HL-60 (cell line): ENCODE measurements around the gene SCPEP1.
A peak's percentile ranks its signal among the peaks of the same experiment; 100 is the strongest.
"Not testable (repeated sequence)": the region's sequence is repeated elsewhere in the genome, so short reads cannot be mapped to it uniquely, and the experiment has no call there.

Experiments used
- DNase-seq, 2 experiments: peaks; one replicate each; pipeline ENCODE4 v3.0.0-alpha.2; 2010 to 2020; ENCODE audit warnings: low read depth in 1 of 2, low spot score in 1 of 2
- H3K27ac ChIP-seq: fragments of 250-450 bp; sonication (Bioruptor Pico); replicated peaks from 2 replicates; pipeline ENCODE4 v1.5.1; 2020; ENCODE audit warnings: mild to moderate bottlenecking, moderate library complexity
- H3K27me3 ChIP-seq: fragments of 250-450 bp; sonication (Bioruptor Pico); 2 replicates; pipeline ENCODE4 v1.5.1; 2021; ENCODE audit warnings: mild to moderate bottlenecking, moderate library complexity; ENCODE audit not compliant: insufficient read depth, poor library complexity, severe bottlenecking
- H3K4me3 ChIP-seq: replicated peaks from 2 replicates; pipeline ENCODE4 v1.5.1; 2011; ENCODE audit warnings: mild to moderate bottlenecking, control low read depth, low read length; ENCODE audit not compliant: insufficient read depth
- CTCF ChIP-seq: IDR thresholded peaks from one replicate; pipeline ENCODE4 v1.5.1; 2011; ENCODE audit warnings: low read length, control low read depth, inconsistent platforms; ENCODE audit not compliant: insufficient read depth
- GABPA ChIP-seq: IDR thresholded peaks from 2 replicates; pipeline ENCODE4 v1.6.1; 2012; ENCODE audit warnings: low read depth
- POLR2AphosphoS5 ChIP-seq: IDR thresholded peaks from 2 replicates; pipeline ENCODE4 v1.6.1; 2012; ENCODE audit warnings: low read depth
- SPI1 ChIP-seq: IDR thresholded peaks from 2 replicates; pipeline ENCODE4 v1.6.1; 2012; ENCODE audit warnings: low read depth, mild to moderate bottlenecking, borderline replicate concordance
- TF ChIP-seq, protein P1 (sequence below): IDR thresholded peaks from 2 replicates; pipeline ENCODE4 v1.6.1; 2012; ENCODE audit warnings: low read depth; ENCODE audit not compliant: insufficient replicate concordance

The SCPEP1 gene

GRCh38 chr17:56949595-56949994 lies 28.3 kb upstream of the SCPEP1 start:
- DNase-seq = no peak
- Histone ChIP-seq H3K27ac (no peak overlapping the region), H3K4me3 (no peak overlapping the region), H3K27me3 (no peaks in the 10 kb centered on the region)
- TF ChIP-seq GABPA (no peak), CTCF (no peak), POLR2AphosphoS5 (no peak), SPI1 (no peak)
- TF ChIP-seq, protein P1, sequence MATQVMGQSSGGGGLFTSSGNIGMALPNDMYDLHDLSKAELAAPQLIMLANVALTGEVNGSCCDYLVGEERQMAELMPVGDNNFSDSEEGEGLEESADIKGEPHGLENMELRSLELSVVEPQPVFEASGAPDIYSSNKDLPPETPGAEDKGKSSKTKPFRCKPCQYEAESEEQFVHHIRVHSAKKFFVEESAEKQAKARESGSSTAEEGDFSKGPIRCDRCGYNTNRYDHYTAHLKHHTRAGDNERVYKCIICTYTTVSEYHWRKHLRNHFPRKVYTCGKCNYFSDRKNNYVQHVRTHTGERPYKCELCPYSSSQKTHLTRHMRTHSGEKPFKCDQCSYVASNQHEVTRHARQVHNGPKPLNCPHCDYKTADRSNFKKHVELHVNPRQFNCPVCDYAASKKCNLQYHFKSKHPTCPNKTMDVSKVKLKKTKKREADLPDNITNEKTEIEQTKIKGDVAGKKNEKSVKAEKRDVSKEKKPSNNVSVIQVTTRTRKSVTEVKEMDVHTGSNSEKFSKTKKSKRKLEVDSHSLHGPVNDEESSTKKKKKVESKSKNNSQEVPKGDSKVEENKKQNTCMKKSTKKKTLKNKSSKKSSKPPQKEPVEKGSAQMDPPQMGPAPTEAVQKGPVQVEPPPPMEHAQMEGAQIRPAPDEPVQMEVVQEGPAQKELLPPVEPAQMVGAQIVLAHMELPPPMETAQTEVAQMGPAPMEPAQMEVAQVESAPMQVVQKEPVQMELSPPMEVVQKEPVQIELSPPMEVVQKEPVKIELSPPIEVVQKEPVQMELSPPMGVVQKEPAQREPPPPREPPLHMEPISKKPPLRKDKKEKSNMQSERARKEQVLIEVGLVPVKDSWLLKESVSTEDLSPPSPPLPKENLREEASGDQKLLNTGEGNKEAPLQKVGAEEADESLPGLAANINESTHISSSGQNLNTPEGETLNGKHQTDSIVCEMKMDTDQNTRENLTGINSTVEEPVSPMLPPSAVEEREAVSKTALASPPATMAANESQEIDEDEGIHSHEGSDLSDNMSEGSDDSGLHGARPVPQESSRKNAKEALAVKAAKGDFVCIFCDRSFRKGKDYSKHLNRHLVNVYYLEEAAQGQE = no peak

DNA sequence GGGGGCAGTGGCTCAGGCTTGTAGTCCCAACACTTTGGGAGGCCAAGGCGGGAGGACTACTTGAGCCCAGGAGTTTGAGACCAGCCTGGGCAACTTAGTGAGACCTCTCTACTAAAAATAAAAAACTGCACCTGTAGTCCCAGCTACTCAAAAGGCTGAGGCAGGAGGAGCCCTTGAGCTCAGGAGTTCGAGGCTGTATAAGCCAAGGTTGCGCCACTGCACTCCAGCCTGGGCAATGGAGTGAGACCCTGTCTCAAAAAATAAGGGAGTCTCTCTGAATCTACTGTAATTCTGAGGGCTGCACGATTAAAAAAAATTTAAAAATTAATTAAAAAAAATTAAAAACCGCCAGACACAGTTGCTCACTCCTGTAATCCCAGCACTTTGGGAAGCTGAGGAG lies 20.9 kb upstream of the SCPEP1 start:
- no peak overlapping the region for H3K4me3 ChIP-seq
- no peak for DNase-seq
- H3K27me3 ChIP-seq = no peaks in the 10 kb centered on the region
- TF ChIP-seq CTCF = no peak
- no peak for TF ChIP-seq GABPA
- TF ChIP-seq, protein P1 = no peak
- no peak for TF ChIP-seq POLR2AphosphoS5
- no peak for TF ChIP-seq SPI1
- no peak overlapping the region for H3K27ac ChIP-seq

DNA sequence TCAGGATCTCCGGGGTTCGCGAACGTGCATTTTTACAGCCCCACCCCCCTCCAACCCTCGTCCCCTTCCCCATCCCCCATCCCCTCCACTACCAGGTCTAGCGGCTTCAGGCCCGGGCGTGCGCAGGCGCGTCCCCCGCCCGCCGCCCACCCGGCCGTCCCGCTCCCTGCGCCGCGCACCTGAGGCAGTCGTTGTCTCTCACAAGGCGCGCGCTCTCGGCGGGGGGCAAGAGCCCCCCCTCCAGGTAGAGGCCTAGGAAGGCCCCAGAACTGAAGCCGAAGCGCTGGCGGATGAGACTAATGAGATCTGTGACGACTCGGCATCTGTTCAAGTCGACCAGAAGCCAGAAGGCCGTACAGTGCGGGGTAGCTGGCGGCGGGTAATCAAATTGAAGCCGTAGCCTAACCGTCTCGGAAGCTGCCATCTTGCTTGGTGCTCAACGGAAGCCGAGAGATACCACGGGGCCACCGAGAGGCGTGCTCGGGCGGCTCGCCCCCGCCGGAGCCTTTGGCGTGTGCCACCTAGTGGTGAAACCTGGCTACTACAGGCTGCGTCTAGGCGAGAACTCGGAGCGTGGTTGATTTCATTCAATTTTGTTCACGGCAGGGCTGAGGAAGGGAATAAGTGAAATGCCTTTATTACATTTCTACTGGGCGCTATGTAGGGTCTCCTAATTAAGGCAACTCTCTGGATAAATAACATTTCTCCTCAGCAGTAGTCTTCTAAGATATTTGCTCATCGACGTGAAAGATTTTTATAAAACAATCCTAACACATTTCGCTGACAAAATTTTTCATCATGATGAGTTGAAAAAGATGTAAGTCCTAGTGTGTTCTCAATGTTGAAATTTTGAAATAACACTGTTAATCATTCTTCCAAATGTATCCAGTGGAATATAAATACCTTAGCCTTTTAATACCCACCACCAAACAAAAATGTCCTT lies 17.1 kb upstream of the SCPEP1 start, which contains the start of gene COIL:
COIL (minus strand) TSS at position 455 of the 943 bp plus-strand sequence; CDS start at position 424, 31 bp downstream.
- H3K27me3 ChIP-seq = no peaks in the 10 kb centered on the region
- peak within 1 kb of the TSS; percentile 96 for H3K27ac ChIP-seq
- DNase-seq = peak; percentile 84 to 93
- TF ChIP-seq, protein P1 = no peak
- TF ChIP-seq POLR2AphosphoS5 (peak; percentile 77; the same call in 1 of the 2 replicates), GABPA (0 out of 2 replicates have a peak, but pooled peaks have one; percentile 9), CTCF (peak; percentile 96), SPI1 (no peak)
- peak within 1 kb of the TSS; percentile 63 for H3K4me3 ChIP-seq

GRCh38 chr17:56965241-56965640 lies 12.7 kb upstream of the SCPEP1 start:
- not testable (repeated sequence) for DNase-seq, H3K4me3 ChIP-seq, H3K27me3 ChIP-seq, H3K27ac ChIP-seq

GRCh38 chr17:56965681-56966080 lies 12.2 kb upstream of the SCPEP1 start:
- not testable (repeated sequence) for H3K27ac ChIP-seq, H3K4me3 ChIP-seq, H3K27me3 ChIP-seq, DNase-seq
